HG02852 (cell line): ENCODE measurements around the gene WDR70.
A peak's percentile ranks its signal among the peaks of the same experiment; 100 is the strongest.

Source experiments
- ATAC-seq: cut with Tn5 transposase; IDR thresholded peaks from one replicate; pipeline ENCODE4 v1.9.1; 2021; ENCODE audit warnings: mild to moderate bottlenecking, moderate library complexity; ENCODE audit not compliant: unreplicated experiment

Gene WDR70

GRCh38 chr5:37717613-37718431, 338.7 kb downstream of the WDR70 start:
- no peak for ATAC-seq

- ATAC-seq, result no peak
These were observed 341.4 kb downstream of the WDR70 start for GRCh38 chr5:37720550-37720952.

GRCh38 chr5:37721447-37721871, 342.3 kb downstream of the WDR70 start:
- peak; percentile 76 for ATAC-seq

GRCh38 chr5:37722236-37723161, 343.4 kb downstream of the WDR70 start:
- ATAC-seq, result peak; percentile 75

- ATAC-seq, result no peak
These were observed 344.2 kb downstream of the WDR70 start for GRCh38 chr5:37723162-37723961.

- no peak for ATAC-seq
These were observed 345.4 kb downstream of the WDR70 start for GRCh38 chr5:37724395-37725125.

GRCh38 chr5:37725185-37725584, 346.1 kb downstream of the WDR70 start:
- ATAC-seq, result no peak

- no peak for ATAC-seq
These were observed 348.1 kb downstream of the WDR70 start for GRCh38 chr5:37727238-37727637.

GRCh38 chr5:37730896-37731455, 351.9 kb downstream of the WDR70 start:
- ATAC-seq, result no peak

- ATAC-seq, result no peak
These were observed 355.0 kb downstream of the WDR70 start for GRCh38 chr5:37734114-37734513.

- ATAC-seq, result no peak
These were observed 356.7 kb downstream of the WDR70 start for GRCh38 chr5:37735649-37736347.

GRCh38 chr5:37736397-37736796, 357.3 kb downstream of the WDR70 start:
- ATAC-seq, result no peak

- ATAC-seq, result no peak
These were observed 358.4 kb downstream of the WDR70 start for GRCh38 chr5:37737326-37738056.

GRCh38 chr5:37738057-37738691, 359.1 kb downstream of the WDR70 start:
- peak; percentile 89 for ATAC-seq

GRCh38 chr5:37738865-37739488, 359.9 kb downstream of the WDR70 start:
- no peak for ATAC-seq

GRCh38 chr5:37739817-37740261, 360.7 kb downstream of the WDR70 start:
- ATAC-seq, result no peak

- ATAC-seq, result no peak
These were observed 361.4 kb downstream of the WDR70 start for GRCh38 chr5:37740331-37741066.
